OCI-LY3 (cell line): ENCODE results near the gene SNTG2.

Experiments
- CTCF ChIP-seq: fragments of 200-600, 300-600 bp; sonication (generic); IDR thresholded peaks from 2 replicates; pipeline ENCODE4 v1.5.1; 2014; ENCODE audit warnings: antibody characterized with exemption, low read length, low read depth
- EZH2phosphoT487 ChIP-seq: fragments of 200-600 bp; shearing (Covaris generic); IDR thresholded peaks from 2 replicates; pipeline ENCODE4 v1.6.1; 2018; ENCODE audit warnings: antibody characterized with exemption, mixed run types, low read depth

GRCh38 chr2:1091895-1092585 lies 141.4 kb downstream of the SNTG2 start:
- TF ChIP-seq CTCF (no peak), EZH2phosphoT487 (no peak)
